Vagina (tissue), 2 donors: ENCODE results near the gene TEX36.

Experiments used
- POLR2A ChIP-seq, 2 donors: fragments of 450-650 bp; IDR thresholded peaks; one replicate each; pipeline ENCODE4 v1.6.1; 2017; ENCODE audit warnings: antibody characterized with exemption in 2 of 2, mild to moderate bottlenecking in 2 of 2, moderate library complexity in 2 of 2
- POLR2AphosphoS5 ChIP-seq, 2 donors: sonication (generic); formaldehyde crosslinking; IDR thresholded peaks; one replicate each; pipeline ENCODE4 v1.9.0; 2017; ENCODE audit warnings: antibody characterized with exemption in 2 of 2, mild to moderate bottlenecking in 2 of 2, low read depth in 1 of 2; ENCODE audit not compliant: insufficient read depth in 1 of 2
- TF ChIP-seq, protein P1 (sequence below), 3 experiments: fragments of 450-650 bp in 2 of 3; fragments of 200-600 bp in 1 of 3; sonication (generic) in 1 of 3; IDR thresholded peaks; one replicate each; pipeline ENCODE4 v1.5.1; 2017 to 2019; ENCODE audit warnings: antibody characterized with exemption in 3 of 3, mild to moderate bottlenecking in 2 of 3, moderate library complexity in 2 of 3

DNA sequence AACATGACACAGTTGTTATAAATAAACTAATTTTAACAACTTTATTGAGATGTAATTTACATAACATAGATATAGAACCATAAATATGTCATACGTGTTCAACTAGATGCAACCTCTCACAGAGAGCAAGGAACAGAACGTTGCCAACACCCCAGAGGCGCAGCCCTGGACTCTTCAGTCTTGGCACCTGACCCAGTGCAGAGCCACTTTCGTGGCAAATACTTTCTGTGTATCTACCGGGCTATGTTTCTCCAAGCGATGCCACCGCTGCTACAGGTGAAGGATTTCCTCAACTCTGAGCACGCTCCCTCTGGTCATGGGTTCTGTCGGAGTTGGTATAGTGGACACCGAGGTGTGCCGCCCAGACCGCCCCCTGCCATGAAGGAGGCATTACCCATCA lies 57.4 kb downstream of the TEX36 start:
- TF ChIP-seq, protein P1, sequence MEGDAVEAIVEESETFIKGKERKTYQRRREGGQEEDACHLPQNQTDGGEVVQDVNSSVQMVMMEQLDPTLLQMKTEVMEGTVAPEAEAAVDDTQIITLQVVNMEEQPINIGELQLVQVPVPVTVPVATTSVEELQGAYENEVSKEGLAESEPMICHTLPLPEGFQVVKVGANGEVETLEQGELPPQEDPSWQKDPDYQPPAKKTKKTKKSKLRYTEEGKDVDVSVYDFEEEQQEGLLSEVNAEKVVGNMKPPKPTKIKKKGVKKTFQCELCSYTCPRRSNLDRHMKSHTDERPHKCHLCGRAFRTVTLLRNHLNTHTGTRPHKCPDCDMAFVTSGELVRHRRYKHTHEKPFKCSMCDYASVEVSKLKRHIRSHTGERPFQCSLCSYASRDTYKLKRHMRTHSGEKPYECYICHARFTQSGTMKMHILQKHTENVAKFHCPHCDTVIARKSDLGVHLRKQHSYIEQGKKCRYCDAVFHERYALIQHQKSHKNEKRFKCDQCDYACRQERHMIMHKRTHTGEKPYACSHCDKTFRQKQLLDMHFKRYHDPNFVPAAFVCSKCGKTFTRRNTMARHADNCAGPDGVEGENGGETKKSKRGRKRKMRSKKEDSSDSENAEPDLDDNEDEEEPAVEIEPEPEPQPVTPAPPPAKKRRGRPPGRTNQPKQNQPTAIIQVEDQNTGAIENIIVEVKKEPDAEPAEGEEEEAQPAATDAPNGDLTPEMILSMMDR (IDR thresholded peaks at IDR 0.05), result no peak
- TF ChIP-seq POLR2A (IDR thresholded peaks at IDR 0.05), result no peak
- TF ChIP-seq POLR2AphosphoS5 (IDR thresholded peaks at IDR 0.05; ENCODE audit: insufficient read depth in 1 of 2, low read depth in 1 of 2), result no peak
